Liver (tissue), 3 donors: Measurements from ENCODE around the gene KCND2.

ENCODE experiments used
- YY1 ChIP-seq: IDR thresholded peaks from 2 replicates; pipeline ENCODE4 v1.6.1; 2016; ENCODE audit warnings: antibody characterized with exemption, mild to moderate bottlenecking
- TF ChIP-seq, protein P1 (sequence below): IDR thresholded peaks from 2 replicates; pipeline ENCODE4 v1.6.1; 2016; ENCODE audit warnings: antibody characterized with exemption
- TF ChIP-seq, protein P2 (sequence below): fragments of 150-350 bp; IDR thresholded peaks from 2 replicates; pipeline ENCODE4 v1.5.1; 2017; ENCODE audit warnings: improper control_type of control experiment, low read depth, low read length; ENCODE audit not compliant: missing input control
- TF ChIP-seq, protein P3 (sequence below): IDR thresholded peaks from 2 replicates; pipeline ENCODE4 v1.6.1; 2016; ENCODE audit warnings: antibody characterized with exemption
- donor health status: healthy.
- donor health status: healthy.

DNA sequence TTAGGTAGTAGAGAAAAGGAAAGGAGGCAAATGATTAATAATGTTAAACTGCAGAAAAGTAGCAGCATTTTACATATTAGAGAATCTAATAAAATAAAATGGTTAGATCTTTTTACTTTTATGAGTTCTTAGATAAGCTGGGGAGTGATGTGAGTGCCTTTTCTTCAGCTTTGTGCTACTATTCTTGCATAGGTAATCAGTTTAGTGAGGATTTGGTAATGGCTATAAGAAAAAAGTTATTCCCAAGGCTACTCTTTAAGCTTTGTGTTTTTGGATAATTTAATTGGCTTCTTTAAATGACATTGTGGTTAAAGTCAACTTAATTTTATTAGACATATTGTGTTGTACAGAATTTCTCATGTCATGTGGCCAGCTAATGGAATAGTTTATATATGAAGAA lies 3.7 kb downstream of the KCND2 start:
- TF ChIP-seq, protein P1, sequence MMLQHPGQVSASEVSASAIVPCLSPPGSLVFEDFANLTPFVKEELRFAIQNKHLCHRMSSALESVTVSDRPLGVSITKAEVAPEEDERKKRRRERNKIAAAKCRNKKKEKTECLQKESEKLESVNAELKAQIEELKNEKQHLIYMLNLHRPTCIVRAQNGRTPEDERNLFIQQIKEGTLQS = no peak
- TF ChIP-seq, protein P2, sequence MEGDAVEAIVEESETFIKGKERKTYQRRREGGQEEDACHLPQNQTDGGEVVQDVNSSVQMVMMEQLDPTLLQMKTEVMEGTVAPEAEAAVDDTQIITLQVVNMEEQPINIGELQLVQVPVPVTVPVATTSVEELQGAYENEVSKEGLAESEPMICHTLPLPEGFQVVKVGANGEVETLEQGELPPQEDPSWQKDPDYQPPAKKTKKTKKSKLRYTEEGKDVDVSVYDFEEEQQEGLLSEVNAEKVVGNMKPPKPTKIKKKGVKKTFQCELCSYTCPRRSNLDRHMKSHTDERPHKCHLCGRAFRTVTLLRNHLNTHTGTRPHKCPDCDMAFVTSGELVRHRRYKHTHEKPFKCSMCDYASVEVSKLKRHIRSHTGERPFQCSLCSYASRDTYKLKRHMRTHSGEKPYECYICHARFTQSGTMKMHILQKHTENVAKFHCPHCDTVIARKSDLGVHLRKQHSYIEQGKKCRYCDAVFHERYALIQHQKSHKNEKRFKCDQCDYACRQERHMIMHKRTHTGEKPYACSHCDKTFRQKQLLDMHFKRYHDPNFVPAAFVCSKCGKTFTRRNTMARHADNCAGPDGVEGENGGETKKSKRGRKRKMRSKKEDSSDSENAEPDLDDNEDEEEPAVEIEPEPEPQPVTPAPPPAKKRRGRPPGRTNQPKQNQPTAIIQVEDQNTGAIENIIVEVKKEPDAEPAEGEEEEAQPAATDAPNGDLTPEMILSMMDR = no peak
- TF ChIP-seq, protein P3, sequence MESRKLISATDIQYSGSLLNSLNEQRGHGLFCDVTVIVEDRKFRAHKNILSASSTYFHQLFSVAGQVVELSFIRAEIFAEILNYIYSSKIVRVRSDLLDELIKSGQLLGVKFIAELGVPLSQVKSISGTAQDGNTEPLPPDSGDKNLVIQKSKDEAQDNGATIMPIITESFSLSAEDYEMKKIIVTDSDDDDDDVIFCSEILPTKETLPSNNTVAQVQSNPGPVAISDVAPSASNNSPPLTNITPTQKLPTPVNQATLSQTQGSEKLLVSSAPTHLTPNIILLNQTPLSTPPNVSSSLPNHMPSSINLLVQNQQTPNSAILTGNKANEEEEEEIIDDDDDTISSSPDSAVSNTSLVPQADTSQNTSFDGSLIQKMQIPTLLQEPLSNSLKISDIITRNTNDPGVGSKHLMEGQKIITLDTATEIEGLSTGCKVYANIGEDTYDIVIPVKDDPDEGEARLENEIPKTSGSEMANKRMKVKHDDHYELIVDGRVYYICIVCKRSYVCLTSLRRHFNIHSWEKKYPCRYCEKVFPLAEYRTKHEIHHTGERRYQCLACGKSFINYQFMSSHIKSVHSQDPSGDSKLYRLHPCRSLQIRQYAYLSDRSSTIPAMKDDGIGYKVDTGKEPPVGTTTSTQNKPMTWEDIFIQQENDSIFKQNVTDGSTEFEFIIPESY = no peak
- no peak for TF ChIP-seq YY1
